ENCODE measurements around the gene PIMREG.

The PIMREG gene

DNA sequence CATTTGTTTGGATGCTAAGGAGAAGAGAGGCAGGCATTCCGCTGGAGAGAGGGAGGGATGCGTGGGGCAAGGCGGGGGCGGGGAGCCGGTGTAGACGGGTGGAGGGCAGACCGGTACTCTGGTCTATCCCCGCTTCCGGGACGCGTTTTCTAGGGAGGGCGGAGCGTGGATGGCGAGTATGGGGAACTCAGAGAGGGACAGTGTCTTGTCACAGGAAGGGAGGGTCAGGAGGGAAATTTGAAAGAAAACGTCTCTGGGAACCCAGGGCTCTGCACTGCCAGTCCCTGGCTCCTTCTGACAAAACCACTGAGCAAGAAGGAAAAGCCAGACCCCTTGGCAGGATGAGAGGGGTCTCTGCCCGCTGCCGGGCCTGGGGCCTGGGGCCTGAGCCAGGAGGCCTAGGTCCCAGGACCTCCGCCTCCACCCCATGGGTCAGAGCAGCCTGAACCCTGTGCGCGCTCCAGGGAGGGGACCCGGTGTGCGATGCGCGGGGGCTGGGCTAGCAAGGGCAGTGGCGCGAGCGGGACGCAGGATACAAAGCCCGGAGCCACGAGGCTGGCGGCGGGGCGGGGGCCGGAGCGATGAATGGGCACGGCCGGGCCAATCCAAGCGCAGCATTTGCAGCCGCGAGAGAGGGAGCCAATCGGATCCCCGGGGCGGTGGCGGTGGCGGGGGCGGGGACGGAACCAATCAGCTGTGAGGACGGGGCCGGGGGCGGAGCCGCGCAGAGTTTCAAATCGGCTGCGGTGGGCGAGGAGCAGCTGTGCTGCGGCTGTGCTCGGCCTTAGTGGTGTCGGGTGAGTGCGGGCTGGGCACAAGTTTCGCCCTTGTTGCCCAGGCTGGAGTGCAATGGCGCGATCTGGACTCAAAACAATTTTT is at the start of gene PIMREG (continued):
- TF ChIP-seq ZNF677 (tag by site-specific recombination; IDR thresholded peaks at IDR 0.05), result no peak
- TF ChIP-seq, protein P1, sequence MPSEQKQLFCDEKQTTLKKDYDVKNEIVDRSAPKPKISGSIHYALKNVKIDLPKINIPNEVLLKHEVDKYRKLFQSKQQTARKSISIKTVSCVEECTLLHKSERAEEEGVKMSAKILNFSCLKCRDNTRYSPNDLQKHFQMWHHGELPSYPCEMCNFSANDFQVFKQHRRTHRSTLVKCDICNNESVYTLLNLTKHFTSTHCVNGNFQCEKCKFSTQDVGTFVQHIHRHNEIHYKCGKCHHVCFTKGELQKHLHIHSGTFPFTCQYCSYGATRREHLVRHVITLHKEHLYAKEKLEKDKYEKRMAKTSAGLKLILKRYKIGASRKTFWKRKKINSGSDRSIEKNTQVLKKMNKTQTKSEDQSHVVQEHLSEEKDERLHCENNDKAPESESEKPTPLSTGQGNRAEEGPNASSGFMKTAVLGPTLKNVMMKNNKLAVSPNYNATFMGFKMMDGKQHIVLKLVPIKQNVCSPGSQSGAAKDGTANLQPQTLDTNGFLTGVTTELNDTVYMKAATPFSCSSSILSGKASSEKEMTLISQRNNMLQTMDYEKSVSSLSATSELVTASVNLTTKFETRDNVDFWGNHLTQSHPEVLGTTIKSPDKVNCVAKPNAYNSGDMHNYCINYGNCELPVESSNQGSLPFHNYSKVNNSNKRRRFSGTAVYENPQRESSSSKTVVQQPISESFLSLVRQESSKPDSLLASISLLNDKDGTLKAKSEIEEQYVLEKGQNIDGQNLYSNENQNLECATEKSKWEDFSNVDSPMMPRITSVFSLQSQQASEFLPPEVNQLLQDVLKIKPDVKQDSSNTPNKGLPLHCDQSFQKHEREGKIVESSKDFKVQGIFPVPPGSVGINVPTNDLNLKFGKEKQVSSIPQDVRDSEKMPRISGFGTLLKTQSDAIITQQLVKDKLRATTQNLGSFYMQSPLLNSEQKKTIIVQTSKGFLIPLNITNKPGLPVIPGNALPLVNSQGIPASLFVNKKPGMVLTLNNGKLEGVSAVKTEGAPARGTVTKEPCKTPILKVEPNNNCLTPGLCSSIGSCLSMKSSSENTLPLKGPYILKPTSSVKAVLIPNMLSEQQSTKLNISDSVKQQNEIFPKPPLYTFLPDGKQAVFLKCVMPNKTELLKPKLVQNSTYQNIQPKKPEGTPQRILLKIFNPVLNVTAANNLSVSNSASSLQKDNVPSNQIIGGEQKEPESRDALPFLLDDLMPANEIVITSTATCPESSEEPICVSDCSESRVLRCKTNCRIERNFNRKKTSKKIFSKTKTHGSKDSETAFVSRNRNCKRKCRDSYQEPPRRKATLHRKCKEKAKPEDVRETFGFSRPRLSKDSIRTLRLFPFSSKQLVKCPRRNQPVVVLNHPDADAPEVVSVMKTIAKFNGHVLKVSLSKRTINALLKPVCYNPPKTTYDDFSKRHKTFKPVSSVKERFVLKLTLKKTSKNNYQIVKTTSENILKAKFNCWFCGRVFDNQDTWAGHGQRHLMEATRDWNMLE (tag by site-specific recombination; conservative IDR thresholded peaks at IDR 0.05; ENCODE audit: low read depth), result no peak
- TF ChIP-seq SCRT1 (tag by site-specific recombination; IDR thresholded peaks at IDR 0.05; ENCODE audit: borderline replicate concordance), result no peak
- TF ChIP-seq ZNF19 (tag by site-specific recombination; IDR thresholded peaks at IDR 0.05; ENCODE audit: low read depth), result no peak
- no peak for TF ChIP-seq ZNF248 (tag by site-specific recombination; IDR thresholded peaks at IDR 0.05)
- peak; percentile 94 for TF ChIP-seq ZNF366 (tag by site-specific recombination; conservative IDR thresholded peaks at IDR 0.05)
- TF ChIP-seq ZNF529 (tag by site-specific recombination; IDR thresholded peaks at IDR 0.05; ENCODE audit: insufficient replicate concordance), result no peak
- no peak for TF ChIP-seq ZNF791 (tag by site-specific recombination; IDR thresholded peaks at IDR 0.05)
- TF ChIP-seq ZNF747 (tag by site-specific recombination; IDR thresholded peaks at IDR 0.05), result no peak
- TF ChIP-seq MEIS1 (CRISPR knock-in tag; IDR thresholded peaks at IDR 0.05; ENCODE audit: borderline replicate concordance), result no peak
- no peak for TF ChIP-seq ZNF837 (tag by site-specific recombination; IDR thresholded peaks at IDR 0.05)
- TF ChIP-seq ZNF26 (tag by site-specific recombination; IDR thresholded peaks at IDR 0.05), result no peak
- no peak for TF ChIP-seq ZNF596 (tag by site-specific recombination; IDR thresholded peaks at IDR 0.05)
- TF ChIP-seq ZNF501 (tag by site-specific recombination; IDR thresholded peaks at IDR 0.05), result peak; percentile 79
- peak; percentile 63; the same call in 1 of the 2 replicates for TF ChIP-seq ZBTB7A (tag by site-specific recombination; IDR thresholded peaks at IDR 0.05; ENCODE audit: low read depth)
- TF ChIP-seq ZFP37 (tag by site-specific recombination; IDR thresholded peaks at IDR 0.05), result no peak; the same call in 1 of the 2 replicates
- TF ChIP-seq ZNF223 (tag by site-specific recombination; IDR thresholded peaks at IDR 0.05), result no peak
- TF ChIP-seq, protein P2, sequence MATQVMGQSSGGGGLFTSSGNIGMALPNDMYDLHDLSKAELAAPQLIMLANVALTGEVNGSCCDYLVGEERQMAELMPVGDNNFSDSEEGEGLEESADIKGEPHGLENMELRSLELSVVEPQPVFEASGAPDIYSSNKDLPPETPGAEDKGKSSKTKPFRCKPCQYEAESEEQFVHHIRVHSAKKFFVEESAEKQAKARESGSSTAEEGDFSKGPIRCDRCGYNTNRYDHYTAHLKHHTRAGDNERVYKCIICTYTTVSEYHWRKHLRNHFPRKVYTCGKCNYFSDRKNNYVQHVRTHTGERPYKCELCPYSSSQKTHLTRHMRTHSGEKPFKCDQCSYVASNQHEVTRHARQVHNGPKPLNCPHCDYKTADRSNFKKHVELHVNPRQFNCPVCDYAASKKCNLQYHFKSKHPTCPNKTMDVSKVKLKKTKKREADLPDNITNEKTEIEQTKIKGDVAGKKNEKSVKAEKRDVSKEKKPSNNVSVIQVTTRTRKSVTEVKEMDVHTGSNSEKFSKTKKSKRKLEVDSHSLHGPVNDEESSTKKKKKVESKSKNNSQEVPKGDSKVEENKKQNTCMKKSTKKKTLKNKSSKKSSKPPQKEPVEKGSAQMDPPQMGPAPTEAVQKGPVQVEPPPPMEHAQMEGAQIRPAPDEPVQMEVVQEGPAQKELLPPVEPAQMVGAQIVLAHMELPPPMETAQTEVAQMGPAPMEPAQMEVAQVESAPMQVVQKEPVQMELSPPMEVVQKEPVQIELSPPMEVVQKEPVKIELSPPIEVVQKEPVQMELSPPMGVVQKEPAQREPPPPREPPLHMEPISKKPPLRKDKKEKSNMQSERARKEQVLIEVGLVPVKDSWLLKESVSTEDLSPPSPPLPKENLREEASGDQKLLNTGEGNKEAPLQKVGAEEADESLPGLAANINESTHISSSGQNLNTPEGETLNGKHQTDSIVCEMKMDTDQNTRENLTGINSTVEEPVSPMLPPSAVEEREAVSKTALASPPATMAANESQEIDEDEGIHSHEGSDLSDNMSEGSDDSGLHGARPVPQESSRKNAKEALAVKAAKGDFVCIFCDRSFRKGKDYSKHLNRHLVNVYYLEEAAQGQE (tag by site-specific recombination; IDR thresholded peaks at IDR 0.05), result 0 out of 2 replicates have a peak, but pooled peaks have one; percentile 15
- TF ChIP-seq, protein P3, sequence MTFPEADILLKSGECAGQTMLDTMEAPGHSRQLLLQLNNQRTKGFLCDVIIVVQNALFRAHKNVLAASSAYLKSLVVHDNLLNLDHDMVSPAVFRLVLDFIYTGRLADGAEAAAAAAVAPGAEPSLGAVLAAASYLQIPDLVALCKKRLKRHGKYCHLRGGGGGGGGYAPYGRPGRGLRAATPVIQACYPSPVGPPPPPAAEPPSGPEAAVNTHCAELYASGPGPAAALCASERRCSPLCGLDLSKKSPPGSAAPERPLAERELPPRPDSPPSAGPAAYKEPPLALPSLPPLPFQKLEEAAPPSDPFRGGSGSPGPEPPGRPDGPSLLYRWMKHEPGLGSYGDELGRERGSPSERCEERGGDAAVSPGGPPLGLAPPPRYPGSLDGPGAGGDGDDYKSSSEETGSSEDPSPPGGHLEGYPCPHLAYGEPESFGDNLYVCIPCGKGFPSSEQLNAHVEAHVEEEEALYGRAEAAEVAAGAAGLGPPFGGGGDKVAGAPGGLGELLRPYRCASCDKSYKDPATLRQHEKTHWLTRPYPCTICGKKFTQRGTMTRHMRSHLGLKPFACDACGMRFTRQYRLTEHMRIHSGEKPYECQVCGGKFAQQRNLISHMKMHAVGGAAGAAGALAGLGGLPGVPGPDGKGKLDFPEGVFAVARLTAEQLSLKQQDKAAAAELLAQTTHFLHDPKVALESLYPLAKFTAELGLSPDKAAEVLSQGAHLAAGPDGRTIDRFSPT (tag by site-specific recombination; IDR thresholded peaks at IDR 0.05), result peak; percentile 88
- TF ChIP-seq ZNF221 (tag by site-specific recombination; IDR thresholded peaks at IDR 0.05; ENCODE audit: borderline replicate concordance), result no peak
- no peak for TF ChIP-seq ZNF707 (tag by site-specific recombination; IDR thresholded peaks at IDR 0.05)
- no peak for TF ChIP-seq ZNF132 (tag by site-specific recombination; IDR thresholded peaks at IDR 0.05; ENCODE audit: borderline replicate concordance)
- TF ChIP-seq ZNF544 (tag by site-specific recombination; IDR thresholded peaks at IDR 0.05), result no peak
- TF ChIP-seq KLF16 (tag by site-specific recombination; IDR thresholded peaks at IDR 0.05), result peak; percentile 38; the same call in 1 of the 2 replicates
- TF ChIP-seq ZNF645 (tag by site-specific recombination; IDR thresholded peaks at IDR 0.05), result no peak
- no peak for TF ChIP-seq ZNF157 (tag by site-specific recombination; IDR thresholded peaks at IDR 0.05)

All from HEK293 (cell line).